ENCODE data around the gene VPS39.

The VPS39 gene

DNA sequence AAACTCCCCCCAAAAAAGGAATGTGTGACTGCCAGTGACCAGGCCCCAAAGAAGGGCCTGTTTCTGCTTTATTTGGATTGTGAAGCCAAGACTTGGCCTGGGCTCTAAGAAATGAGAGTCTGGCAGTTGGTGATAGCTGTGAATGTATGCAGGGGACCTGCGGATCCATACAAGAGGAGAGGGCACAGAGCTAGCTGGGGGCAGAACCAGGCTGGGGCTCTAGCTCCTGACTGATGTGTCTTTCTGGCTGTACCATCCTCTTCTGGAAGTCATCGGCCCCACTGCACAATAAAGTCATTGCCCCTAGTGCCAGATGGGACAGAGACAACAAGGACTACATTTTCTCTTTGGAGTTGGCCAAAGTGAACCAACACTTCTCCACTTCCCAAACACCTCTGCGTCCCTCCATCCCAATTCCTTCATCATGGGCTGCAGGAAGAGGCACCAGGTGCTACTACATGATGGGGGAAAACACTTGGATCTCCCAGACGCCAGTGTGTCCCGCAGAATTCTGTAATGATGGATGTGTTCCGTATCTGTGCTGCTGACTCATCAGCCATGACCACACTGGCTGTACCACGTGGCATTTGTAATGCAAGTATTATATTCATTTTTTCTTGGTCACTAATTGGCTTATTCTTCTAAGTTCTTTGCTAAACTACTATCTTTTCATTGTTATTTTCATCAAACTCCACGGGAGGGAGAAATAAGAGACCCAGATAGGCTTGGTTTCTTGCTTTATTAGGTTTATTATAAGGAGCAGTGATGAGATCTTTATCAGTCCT, 49.9 kb downstream of the VPS39 start:
- DNase-seq: no peak

- DNase-seq: no peak
Observed at GRCh38 chr15:42157381-42157780, 50.7 kb downstream of the VPS39 start.

DNA sequence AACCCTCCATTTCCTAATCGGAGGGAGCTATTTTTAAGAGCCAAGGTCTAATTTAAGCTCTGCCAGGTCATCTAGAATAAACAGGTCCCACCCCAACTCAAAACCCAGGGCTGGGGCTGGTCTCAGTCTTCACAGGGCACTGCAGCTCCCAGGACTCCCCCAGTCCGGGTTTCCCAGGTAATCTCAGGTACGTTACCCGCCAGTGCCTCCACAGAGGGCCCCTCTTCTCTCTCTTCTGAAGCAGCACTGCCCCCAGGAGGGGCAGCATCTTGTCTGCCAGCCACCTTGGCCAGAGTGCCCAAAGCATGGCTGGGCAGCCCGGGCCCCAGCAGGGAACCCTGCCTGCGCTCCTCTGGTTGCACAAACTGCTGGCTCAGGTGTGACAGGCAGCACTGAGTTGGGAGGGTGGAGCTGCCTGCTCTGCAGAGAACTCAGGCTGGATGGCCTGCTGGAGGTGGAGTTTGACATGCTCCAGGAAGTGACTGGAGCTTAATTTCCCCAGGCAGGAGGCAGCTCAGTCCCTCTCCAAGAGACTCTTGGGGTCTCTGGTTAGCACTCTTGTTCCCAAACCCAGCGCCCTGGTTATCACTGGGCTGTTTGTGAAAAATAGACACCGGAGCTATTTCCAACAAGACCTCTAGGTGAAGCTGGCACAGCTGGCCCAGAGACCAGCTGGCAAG, 51.7 kb downstream of the VPS39 start, which contains the start of gene PLA2G4F:
Gene PLA2G4F, minus strand, starts transcription at position 394 of the 680 bp plus-strand sequence. Its CDS starts 87 bp downstream, at position 307.
- peak in 1 of 2 experiments; percentile 10 for DNase-seq

DNA sequence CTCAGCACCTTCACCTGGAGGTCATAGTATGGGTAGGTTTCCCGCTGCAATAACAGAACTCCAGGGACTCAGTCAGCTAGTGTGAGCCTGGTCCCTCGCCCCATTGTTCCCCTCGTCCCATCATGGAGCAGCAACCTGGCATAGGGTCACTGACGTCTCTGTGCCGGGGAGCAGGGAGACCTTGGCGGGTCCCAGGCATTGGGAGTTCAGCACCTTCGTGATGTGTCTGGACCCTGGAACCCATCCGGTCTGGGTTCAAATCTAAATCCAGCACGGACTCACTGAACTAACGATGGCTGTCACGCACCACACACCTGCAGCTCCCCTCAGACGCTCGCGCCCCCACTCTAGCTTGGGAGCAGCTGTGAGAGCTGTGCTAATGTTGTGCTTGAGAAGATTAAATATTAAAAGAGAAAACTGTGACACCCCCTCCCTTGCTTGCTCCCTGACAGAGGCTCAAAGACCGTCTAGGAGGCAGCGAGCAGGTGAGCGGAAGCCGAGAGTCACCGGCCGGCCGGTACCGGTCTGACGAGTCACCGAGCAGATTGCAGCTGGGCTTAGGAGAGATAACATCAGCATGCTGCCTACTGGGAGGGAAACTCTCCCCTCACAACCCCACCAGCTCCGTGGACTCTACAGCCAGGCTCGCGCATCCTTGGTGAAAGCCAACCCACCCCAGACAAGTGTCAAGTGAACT, 52.4 kb downstream of the VPS39 start:
- DNase-seq: no peak

DNA sequence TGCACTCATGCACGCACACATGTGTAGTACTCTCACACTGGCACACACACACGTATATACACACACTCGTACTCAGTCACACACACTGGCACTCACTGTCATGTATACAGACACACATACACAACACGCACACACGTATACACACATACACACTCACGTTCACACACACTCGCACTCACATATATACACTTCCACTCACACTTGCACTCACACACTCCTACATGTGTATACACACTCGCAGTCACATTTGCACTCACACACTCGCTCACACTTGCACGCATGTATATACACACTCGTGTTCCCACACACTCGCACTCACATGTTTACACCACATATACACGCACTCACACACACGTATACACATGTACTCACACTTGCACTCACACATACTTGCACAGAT, 53.1 kb downstream of the VPS39 start:
- no peak for DNase-seq

- no peak for DNase-seq
Observed at GRCh38 chr15:42154212-42154941, 53.7 kb downstream of the VPS39 start.

DNA sequence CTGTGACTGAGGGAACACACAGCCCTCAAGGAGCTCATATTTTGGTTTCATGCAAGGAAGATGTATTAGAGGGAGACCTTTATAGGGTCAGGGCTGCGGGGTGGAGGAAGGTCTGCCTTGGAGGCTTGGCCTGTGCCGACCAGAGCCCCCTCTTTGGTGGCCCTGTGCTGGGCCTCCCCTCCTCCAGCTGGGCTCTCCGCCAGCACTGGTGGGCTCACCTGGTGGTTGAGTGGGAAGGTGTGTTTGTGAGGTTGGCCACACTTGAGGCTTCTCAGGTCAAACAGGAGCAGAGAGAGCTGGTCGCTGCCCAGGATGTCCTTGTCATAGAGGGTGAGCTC, 54.3 kb downstream of the VPS39 start:
- DNase-seq: no peak

DNA sequence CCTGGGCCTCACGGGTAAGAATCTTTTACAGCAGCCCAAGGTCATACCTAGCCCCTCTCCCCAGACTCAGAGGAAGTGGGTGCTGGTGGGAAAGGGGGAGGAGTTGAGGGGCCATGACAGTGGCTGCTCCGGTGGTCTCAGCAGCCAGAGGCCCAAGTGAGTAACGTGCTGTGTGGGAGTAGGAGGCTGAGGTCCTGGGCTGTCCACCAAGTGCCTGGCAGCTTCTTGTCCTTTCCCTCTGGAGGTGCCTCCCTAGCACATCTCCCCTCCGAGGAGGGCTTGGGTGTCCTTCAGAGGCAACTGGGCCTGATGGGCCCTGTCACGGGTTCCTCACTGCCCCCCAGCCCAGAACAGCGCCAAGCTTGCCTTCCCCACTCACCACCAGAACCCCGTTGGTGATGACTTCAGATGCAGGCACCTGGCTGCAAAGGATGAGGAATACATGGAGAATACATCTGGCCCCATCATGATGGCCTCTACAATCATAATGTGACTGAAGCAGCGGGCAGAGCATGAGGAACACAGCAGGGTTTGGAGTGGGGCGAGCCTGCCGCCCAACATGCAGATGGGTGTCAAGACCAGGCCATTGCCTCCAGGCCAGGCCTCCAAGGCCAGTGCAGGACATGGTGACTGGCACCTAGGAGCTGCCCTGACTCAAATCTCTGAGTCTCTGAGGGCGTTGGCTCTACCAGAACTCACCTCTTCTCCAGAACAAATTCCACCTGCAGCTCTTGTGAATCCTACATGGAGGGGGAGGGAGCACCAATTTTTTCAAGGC, 55.0 kb downstream of the VPS39 start:
- DNase-seq: no peak

DNA sequence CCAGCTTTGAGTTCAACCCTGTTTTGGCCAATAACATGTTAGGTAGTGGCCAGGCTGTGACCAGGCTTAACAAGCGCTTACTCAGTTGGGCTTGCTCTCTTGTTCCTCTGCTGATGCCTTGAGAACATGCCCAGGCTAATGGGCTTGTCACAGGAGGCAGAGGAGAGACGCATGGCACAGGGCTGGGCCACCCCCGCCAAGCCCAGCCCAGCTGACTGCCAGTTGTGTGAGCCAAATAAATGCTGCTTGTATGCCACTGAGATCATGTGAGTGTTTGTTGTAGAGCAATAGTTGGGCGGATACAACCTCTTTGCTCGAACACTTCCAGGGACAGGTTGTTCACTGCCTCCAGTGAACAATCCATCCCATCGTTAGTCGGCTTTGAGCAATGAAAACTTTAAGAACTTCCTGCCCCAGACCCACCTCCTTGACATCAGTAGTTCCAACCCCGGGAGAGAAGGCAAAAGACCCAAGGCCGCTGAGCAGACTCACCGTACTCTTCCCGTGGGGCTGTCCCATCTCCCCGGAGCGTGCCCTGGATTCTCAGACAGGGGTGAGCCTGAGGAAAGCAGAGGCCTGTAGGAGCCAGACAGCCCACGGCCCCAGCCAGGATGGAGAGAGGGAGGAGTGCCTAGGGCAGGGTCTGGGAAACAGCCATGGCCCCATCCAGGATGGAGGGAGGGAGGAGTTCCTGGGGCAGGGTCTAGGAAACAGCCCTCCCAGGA, 55.7 kb downstream of the VPS39 start:
- DNase-seq: no peak

GRCh38 chr15:42151736-42152135, 56.4 kb downstream of the VPS39 start:
- no peak for DNase-seq

GRCh38 chr15:42151141-42151561, 57.0 kb downstream of the VPS39 start:
- DNase-seq: no peak

GRCh38 chr15:42150219-42150970, 57.7 kb downstream of the VPS39 start:
- DNase-seq: no peak

DNA sequence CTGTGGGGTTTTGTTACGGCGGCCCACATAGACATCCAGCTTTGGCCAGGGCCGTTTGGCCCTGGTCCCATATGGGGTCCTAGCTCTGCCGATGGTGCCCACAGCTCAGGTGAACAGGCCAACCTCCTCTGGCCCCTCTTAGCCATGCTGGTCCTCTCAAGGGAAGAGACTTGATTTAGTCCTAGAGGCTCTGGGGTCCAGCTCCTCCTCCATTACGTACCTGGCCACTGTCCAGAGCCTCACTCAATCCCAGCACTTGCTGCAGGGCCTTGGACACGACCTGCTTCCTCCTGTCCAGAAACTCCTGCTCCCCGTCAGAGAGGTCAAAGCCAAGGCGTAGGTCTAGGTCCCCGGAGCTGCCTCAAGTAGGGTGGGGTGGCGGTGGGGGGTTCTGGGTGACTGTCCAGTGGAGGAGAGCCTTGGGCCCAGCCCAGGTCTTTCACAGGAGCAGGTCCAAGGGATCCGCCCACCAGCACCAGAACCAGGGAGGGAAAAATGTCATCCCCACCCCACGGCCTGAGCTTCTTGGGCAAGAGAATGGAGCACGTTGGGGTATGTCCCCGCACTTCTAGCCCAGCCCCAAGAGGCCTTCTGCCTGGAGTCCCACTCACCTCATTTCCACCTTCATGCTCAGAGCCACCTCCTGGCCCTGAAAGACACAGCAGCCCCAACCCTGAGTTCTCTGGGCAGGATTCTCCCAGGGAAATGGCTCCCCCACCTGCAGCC, 58.4 kb downstream of the VPS39 start:
- no peak for DNase-seq

- DNase-seq: no peak
Observed at GRCh38 chr15:42148808-42149492, 59.2 kb downstream of the VPS39 start.

DNA sequence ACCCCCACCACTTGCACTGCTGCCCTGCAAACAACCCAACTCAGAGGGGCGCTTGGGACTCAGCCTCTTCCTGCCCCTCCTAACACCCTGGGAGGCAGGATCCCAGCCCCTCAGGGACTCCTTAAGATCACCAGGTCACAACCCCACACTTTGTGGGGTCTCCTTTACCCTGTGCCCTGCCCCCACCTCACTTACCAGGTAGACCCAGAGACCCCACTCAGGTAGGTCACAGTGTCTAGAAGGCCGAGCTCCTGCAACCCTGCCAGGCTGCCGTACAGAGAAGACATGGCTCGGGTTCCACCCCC, 60.7 kb downstream of the VPS39 start:
- DNase-seq: no peak

DNA sequence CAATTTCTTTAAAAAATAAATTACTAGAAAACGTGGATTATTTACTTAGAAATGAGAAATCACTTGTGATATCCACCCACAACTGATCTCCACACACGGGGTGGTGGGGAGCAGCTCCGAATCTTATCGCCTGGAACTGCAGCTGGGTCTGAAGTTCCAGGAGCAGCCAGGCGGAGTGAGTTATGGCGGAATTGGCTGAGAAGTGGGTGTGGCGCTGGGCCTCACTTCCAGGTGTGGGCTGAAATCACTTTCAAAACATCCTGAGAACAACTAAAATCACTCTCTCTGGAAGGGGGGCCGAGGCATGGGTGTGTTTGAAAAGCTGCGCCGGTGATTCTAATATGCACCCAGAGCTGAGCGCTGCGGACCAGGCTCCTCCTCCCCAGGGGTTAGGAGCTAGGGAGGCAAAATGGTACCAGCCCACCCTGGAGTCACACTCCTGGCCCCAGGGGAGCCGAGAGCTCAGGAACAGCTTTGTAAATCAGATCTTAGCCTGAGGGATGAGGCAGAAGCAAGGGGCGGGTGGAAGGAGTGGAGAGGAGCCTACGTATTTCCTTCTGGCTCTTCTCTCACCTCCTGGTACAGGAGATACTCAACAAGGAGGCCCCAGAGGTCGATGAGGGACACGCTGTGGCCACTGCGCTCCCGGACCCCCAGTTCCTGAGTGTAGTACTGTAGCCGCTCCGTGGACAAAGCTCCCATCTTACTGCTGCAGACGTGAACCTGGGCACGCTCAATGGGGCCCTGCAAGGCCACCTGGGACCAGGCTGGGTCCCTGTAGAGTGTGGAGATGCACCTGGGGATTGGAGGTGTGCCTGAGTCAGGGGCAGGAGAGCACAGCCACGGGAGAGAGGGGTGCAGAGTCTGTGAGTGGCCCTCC, 61.3 kb downstream of the VPS39 start:
- no peak for DNase-seq

- DNase-seq: no peak
Observed at GRCh38 chr15:42145546-42146455, 62.3 kb downstream of the VPS39 start.
